Measurements from ENCODE around the gene HELZ.
"Not testable (repeated sequence)": the region's sequence is repeated elsewhere in the genome, so short reads cannot be mapped to it uniquely, and the experiment has no call there.

HELZ gene

GRCh38 chr17:67245073-67245693 lies at the start of gene HELZ:
Gene HELZ, minus strand, starts transcription at chr17:67245196. Its CDS starts 26,392 bp downstream, at chr17:67218804.
- peak; percentile 42 for DNase-seq

- DNase-seq: no peak
Observed at GRCh38 chr17:67293251-67294203, 48.5 kb upstream of the HELZ start.

- DNase-seq: no peak
Observed at GRCh38 chr17:67290711-67291291, 45.8 kb upstream of the HELZ start.

- no peak for DNase-seq
Observed at GRCh38 chr17:67290244-67290643, 45.2 kb upstream of the HELZ start.

GRCh38 chr17:67289181-67289876 lies 44.3 kb upstream of the HELZ start:
- DNase-seq: no peak

GRCh38 chr17:67286826-67287225 lies 41.8 kb upstream of the HELZ start:
- DNase-seq: not testable (repeated sequence)

- no peak for DNase-seq
Observed at GRCh38 chr17:67285360-67285759, 40.4 kb upstream of the HELZ start.

GRCh38 chr17:67283731-67284516 lies 38.9 kb upstream of the HELZ start:
- DNase-seq: no peak

- DNase-seq: no peak
Observed at GRCh38 chr17:67281743-67282142, 36.7 kb upstream of the HELZ start.

GRCh38 chr17:67281053-67281452 lies 36.1 kb upstream of the HELZ start:
- no peak for DNase-seq

- no peak for DNase-seq
Observed at GRCh38 chr17:67280279-67280678, 35.3 kb upstream of the HELZ start.

- DNase-seq: no peak
Observed at GRCh38 chr17:67279115-67279514, 34.1 kb upstream of the HELZ start.

- no peak for DNase-seq
Observed at GRCh38 chr17:67278363-67278762, 33.4 kb upstream of the HELZ start.

GRCh38 chr17:67276075-67276474 lies 31.1 kb upstream of the HELZ start:
- DNase-seq: peak; percentile 4

GRCh38 chr17:67274466-67274865 lies 29.5 kb upstream of the HELZ start:
- DNase-seq: no peak

- no peak for DNase-seq
Observed at GRCh38 chr17:67273900-67274299, 28.9 kb upstream of the HELZ start.

GRCh38 chr17:67272312-67273047 lies 27.5 kb upstream of the HELZ start:
- DNase-seq: no peak

- DNase-seq: not testable (repeated sequence)
Observed at GRCh38 chr17:67271187-67271586, 26.2 kb upstream of the HELZ start.

GRCh38 chr17:67270416-67270815 lies 25.4 kb upstream of the HELZ start:
- no peak for DNase-seq

- DNase-seq: no peak
Observed at GRCh38 chr17:67266496-67266895, 21.5 kb upstream of the HELZ start.

- DNase-seq: no peak
Observed at GRCh38 chr17:67265436-67266019, 20.5 kb upstream of the HELZ start.

All from NCI-H524 treated with DMSO at 0.1 percent for 48 hours (cell line).